ENCODE results near the gene MLPH. TPM values are rescaled to one million over a fixed set of nuclear protein-coding genes. Genes with fewer than 3 reads are reported as not detected.

MLPH gene
- total RNA-seq, 2 experiments from 2014 or later, result not detected

GRCh38 chr2:237546040-237546875 lies 59.2 kb downstream of the MLPH start:
- CTCF ChIA-PET, result interaction anchor here (0.9 kb wide), 1 partner anchor 33 kb away, joined by 3 read pairs; no protein-coding TSS in a partner anchor
- Mint-ChIP-seq H3K27ac (no peak overlapping the region), H3K4me3 (no peak overlapping the region), H3K36me3 (ENCODE audit: low read depth) (no peaks in the 10 kb centered on the region), H3K9me3 (no peaks in the 10 kb centered on the region), H3K4me1 (ENCODE audit: low read depth) (no peaks in the 10 kb centered on the region), H3K27me3 (ENCODE audit: low read depth) (no peaks in the 10 kb centered on the region)
- no peak for DNase-seq
- intact Hi-C loops (cut with micrococcal nuclease), result no loop called here

- no peaks in the 10 kb centered on the region for H3K36me3 Mint-ChIP-seq (ENCODE audit: low read depth)
- H3K27ac Mint-ChIP-seq, result no peak overlapping the region
- H3K4me3 Mint-ChIP-seq, result no peak overlapping the region
- DNase-seq, result no peak
- H3K27me3 Mint-ChIP-seq (ENCODE audit: low read depth), result no peaks in the 10 kb centered on the region
- CTCF ChIA-PET, result interaction anchor here (0.7 kb wide), 1 partner anchor 178 kb away, joined by 4 read pairs; no protein-coding TSS in a partner anchor
- intact Hi-C loops (cut with micrococcal nuclease), result no loop called here
- H3K9me3 Mint-ChIP-seq, result no peaks in the 10 kb centered on the region
- H3K4me1 Mint-ChIP-seq (ENCODE audit: low read depth), result no peaks in the 10 kb centered on the region
Observed at GRCh38 chr2:237546876-237547395, 59.9 kb downstream of the MLPH start.

GRCh38 chr2:237547841-237548416 lies 60.9 kb downstream of the MLPH start:
- no peaks in the 10 kb centered on the region for H3K27me3 Mint-ChIP-seq (ENCODE audit: low read depth)

GRCh38 chr2:237549216-237549615 lies 62.2 kb downstream of the MLPH start:
- Mint-ChIP-seq H3K4me1 (ENCODE audit: low read depth) (no peaks in the 10 kb centered on the region), H3K27me3 (ENCODE audit: low read depth) (no peaks in the 10 kb centered on the region), H3K36me3 (ENCODE audit: low read depth) (no peaks in the 10 kb centered on the region), H3K9me3 (no peaks in the 10 kb centered on the region), H3K4me3 (no peak overlapping the region), H3K27ac (no peak overlapping the region)
- CTCF ChIA-PET, result interaction anchor here (2.2 to 3.1 kb wide), 2 partner anchors 23 to 37 kb away, joined by 7 to 20 read pairs; no protein-coding TSS in a partner anchor
- intact Hi-C loops (cut with micrococcal nuclease), result no loop called here
- no peak for DNase-seq

More at GRCh38 chr2:237547841-237548416, 60.9 kb downstream of the MLPH start:
- CTCF ChIA-PET, result interaction anchor here (0.7 to 3.1 kb wide), 3 partner anchors 24 to 179 kb away, joined by 4 to 20 read pairs (median 7); no protein-coding TSS in a partner anchor
- intact Hi-C loops (cut with micrococcal nuclease), result no loop called here
- Mint-ChIP-seq H3K27ac (no peak overlapping the region), H3K36me3 (ENCODE audit: low read depth) (no peaks in the 10 kb centered on the region), H3K9me3 (no peaks in the 10 kb centered on the region), H3K4me1 (ENCODE audit: low read depth) (no peaks in the 10 kb centered on the region), H3K4me3 (no peak overlapping the region)
- no peak for DNase-seq

- no peaks in the 10 kb centered on the region for H3K4me1 Mint-ChIP-seq (ENCODE audit: low read depth)
- peaks cover 2% of the 10 kb centered on the region for H3K9me3 Mint-ChIP-seq
- no peak overlapping the region for H3K4me3 Mint-ChIP-seq
- CTCF ChIA-PET, result interaction anchor here (1.9 to 3.1 kb wide), 3 partner anchors 22 to 37 kb away, joined by 4 to 20 read pairs (median 7); no protein-coding TSS in a partner anchor
- no peak for DNase-seq
- intact Hi-C loops (cut with micrococcal nuclease), result no loop called here
- no peaks in the 10 kb centered on the region for H3K36me3 Mint-ChIP-seq (ENCODE audit: low read depth)
- H3K27ac Mint-ChIP-seq, result no peak overlapping the region
- H3K27me3 Mint-ChIP-seq (ENCODE audit: low read depth), result no peaks in the 10 kb centered on the region
Observed at GRCh38 chr2:237549643-237550415, 62.8 kb downstream of the MLPH start.

GRCh38 chr2:237551071-237551574 lies 64.1 kb downstream of the MLPH start:
- Mint-ChIP-seq H3K4me3 (no peak overlapping the region), H3K27ac (no peak overlapping the region), H3K36me3 (ENCODE audit: low read depth) (no peaks in the 10 kb centered on the region), H3K4me1 (ENCODE audit: low read depth) (no peaks in the 10 kb centered on the region), H3K9me3 (peaks cover 8% of the 10 kb centered on the region), H3K27me3 (ENCODE audit: low read depth) (peaks cover 1% of the 10 kb centered on the region)
- no peak for DNase-seq
- intact Hi-C loops (cut with micrococcal nuclease), result no loop called here
- CTCF ChIA-PET, result interaction anchor here (1.9 kb wide), 1 partner anchor 38 kb away, joined by 4 read pairs; no protein-coding TSS in a partner anchor

GRCh38 chr2:237552908-237553307 lies 65.9 kb downstream of the MLPH start:
- Mint-ChIP-seq H3K27me3 (ENCODE audit: low read depth) (peaks cover 4% of the 10 kb centered on the region), H3K4me1 (ENCODE audit: low read depth) (peaks cover 10% of the 10 kb centered on the region), H3K36me3 (ENCODE audit: low read depth) (no peaks in the 10 kb centered on the region), H3K4me3 (no peak overlapping the region), H3K27ac (no peak overlapping the region), H3K9me3 (peaks cover 10% of the 10 kb centered on the region)
- CTCF ChIA-PET, result no interaction called here
- no peak for DNase-seq
- intact Hi-C loops (cut with micrococcal nuclease), result no loop called here

- Mint-ChIP-seq H3K27ac (no peak overlapping the region), H3K4me3 (no peak overlapping the region), H3K9me3 (peaks cover 10% of the 10 kb centered on the region), H3K36me3 (ENCODE audit: low read depth) (no peaks in the 10 kb centered on the region), H3K4me1 (ENCODE audit: low read depth) (peaks cover 13% of the 10 kb centered on the region), H3K27me3 (ENCODE audit: low read depth) (peaks cover 5% of the 10 kb centered on the region)
- DNase-seq, result no peak
- CTCF ChIA-PET, result interaction anchor here (0.7 kb wide), 1 partner anchor 44 kb away, joined by 3 read pairs; no protein-coding TSS in a partner anchor
- intact Hi-C loops (cut with micrococcal nuclease), result no loop called here
Observed at GRCh38 chr2:237553948-237554347, 66.9 kb downstream of the MLPH start.

- DNase-seq, result no peak
- Mint-ChIP-seq H3K27ac (no peak overlapping the region), H3K4me1 (ENCODE audit: low read depth) (peaks cover 13% of the 10 kb centered on the region), H3K4me3 (no peak overlapping the region), H3K9me3 (peaks cover 10% of the 10 kb centered on the region), H3K36me3 (ENCODE audit: low read depth) (no peaks in the 10 kb centered on the region), H3K27me3 (ENCODE audit: low read depth) (peaks cover 7% of the 10 kb centered on the region)
- intact Hi-C loops (cut with micrococcal nuclease), result loop anchor here (5.0 kb wide), 1 partner anchor 403 kb away; no protein-coding TSS in a partner anchor
- CTCF ChIA-PET, result interaction anchor here (0.6 to 2.2 kb wide), 8 partner anchors 17 to 1135 kb away, joined by 3 to 13 read pairs (median 4); no protein-coding TSS in a partner anchor
Observed at GRCh38 chr2:237555560-237555959, 68.5 kb downstream of the MLPH start.

- Mint-ChIP-seq H3K9me3 (peaks cover 10% of the 10 kb centered on the region), H3K27me3 (ENCODE audit: low read depth) (peaks cover 7% of the 10 kb centered on the region), H3K4me3 (no peak overlapping the region), H3K4me1 (ENCODE audit: low read depth) (peaks cover 13% of the 10 kb centered on the region), H3K36me3 (ENCODE audit: low read depth) (no peaks in the 10 kb centered on the region), H3K27ac (peak overlapping the region; percentile 62)
- CTCF ChIA-PET, result interaction anchor here (1.0 to 2.2 kb wide), 3 partner anchors 17 to 45 kb away, joined by 3 to 13 read pairs (median 13); no protein-coding TSS in a partner anchor
- peak; percentile 81 for DNase-seq
- intact Hi-C loops (cut with micrococcal nuclease), result loop anchor here (1.0 to 5.0 kb wide), 4 partner anchors 15 to 405 kb away; no protein-coding TSS in a partner anchor
Observed at GRCh38 chr2:237556773-237557632, 70.0 kb downstream of the MLPH start.

GRCh38 chr2:237557633-237558015 lies 70.6 kb downstream of the MLPH start:
- Mint-ChIP-seq H3K36me3 (ENCODE audit: low read depth) (no peaks in the 10 kb centered on the region), H3K4me3 (no peak overlapping the region), H3K27ac (peak overlapping the region; percentile 62), H3K4me1 (ENCODE audit: low read depth) (peaks cover 13% of the 10 kb centered on the region), H3K27me3 (ENCODE audit: low read depth) (peaks cover 7% of the 10 kb centered on the region), H3K9me3 (peaks cover 10% of the 10 kb centered on the region)
- CTCF ChIA-PET, result interaction anchor here (1.0 to 2.0 kb wide), 3 partner anchors 16 to 273 kb away, joined by 3 to 13 read pairs (median 3); no protein-coding TSS in a partner anchor
- DNase-seq, result no peak
- intact Hi-C loops (cut with micrococcal nuclease), result loop anchor here (1.0 to 5.0 kb wide), 4 partner anchors 15 to 405 kb away; no protein-coding TSS in a partner anchor

All from activated naive CD4-positive, alpha-beta T cell treated with anti-CD3 and anti-CD28 coated beads for 36 hours (primary cell).